Activated naive CD8-positive, alpha-beta T cell treated with anti-CD3 and anti-CD28 coated beads, Interleukin-2, amount 50 U/mL, for 24 hours (primary cell): ENCODE results near the gene KREMEN1.

ENCODE experiments used
- ATAC-seq: fragments of 150-1000 bp; cut with Tn5 transposase; one replicate; pipeline ENCODE4 v1.10.0; 2021
- DNase-seq: peaks from one replicate; pipeline ENCODE4 v3.0.0; 2021
- H3K27ac Mint-ChIP-seq: one replicate; pipeline ENCODE4 v1.8.0; 2021; ENCODE audit warnings: mild to moderate bottlenecking, mixed read lengths
- H3K27me3 Mint-ChIP-seq: one replicate; pipeline ENCODE4 v1.8.0; 2021; ENCODE audit warnings: mixed read lengths
- H3K36me3 Mint-ChIP-seq: one replicate; pipeline ENCODE4 v1.8.0; 2021; ENCODE audit warnings: low read depth, mixed read lengths
- H3K4me1 Mint-ChIP-seq: one replicate; pipeline ENCODE4 v1.8.0; 2021; ENCODE audit warnings: mixed read lengths
- H3K4me3 Mint-ChIP-seq: one replicate; pipeline ENCODE4 v1.8.0; 2021; ENCODE audit warnings: mild to moderate bottlenecking, moderate library complexity, mixed read lengths
- H3K9me3 Mint-ChIP-seq: one replicate; pipeline ENCODE4 v1.8.0; 2021; ENCODE audit warnings: mixed read lengths

The KREMEN1 gene

GRCh38 chr22:29096736-29097669 is 24.2 kb downstream of the KREMEN1 start:
- Mint-ChIP-seq H3K4me1 (no peaks in the 10 kb centered on the region), H3K36me3 (no peaks in the 10 kb centered on the region), H3K9me3 (no peaks in the 10 kb centered on the region), H3K27ac (no peak overlapping the region), H3K27me3 (peaks cover under 1% of the 10 kb centered on the region), H3K4me3 (no peak overlapping the region)
- DNase-seq (no peak), ATAC-seq (no peak)

- ATAC-seq (no peak), DNase-seq (no peak)
- H3K36me3 Mint-ChIP-seq: no peaks in the 10 kb centered on the region
- H3K4me3 Mint-ChIP-seq: no peak overlapping the region
- no peaks in the 10 kb centered on the region for H3K27me3 Mint-ChIP-seq
- no peaks in the 10 kb centered on the region for H3K4me1 Mint-ChIP-seq
- H3K9me3 Mint-ChIP-seq: no peaks in the 10 kb centered on the region
- H3K27ac Mint-ChIP-seq: no peak overlapping the region
These were observed 25.5 kb downstream of the KREMEN1 start for GRCh38 chr22:29098296-29098695.

- ATAC-seq: no peak
- Mint-ChIP-seq H3K36me3 (no peaks in the 10 kb centered on the region), H3K27me3 (peaks cover 2% of the 10 kb centered on the region), H3K9me3 (no peaks in the 10 kb centered on the region), H3K27ac (no peak overlapping the region), H3K4me1 (no peaks in the 10 kb centered on the region), H3K4me3 (no peak overlapping the region)
- no peak for DNase-seq
These were observed 29.5 kb downstream of the KREMEN1 start for GRCh38 chr22:29102300-29102699.

- no peaks in the 10 kb centered on the region for H3K9me3 Mint-ChIP-seq
- H3K27me3 Mint-ChIP-seq: peaks cover 6% of the 10 kb centered on the region
- H3K4me1 Mint-ChIP-seq: no peaks in the 10 kb centered on the region
- DNase-seq (no peak), ATAC-seq (no peak)
- no peak overlapping the region for H3K27ac Mint-ChIP-seq
- no peaks in the 10 kb centered on the region for H3K36me3 Mint-ChIP-seq
- no peak overlapping the region for H3K4me3 Mint-ChIP-seq
These were observed 30.3 kb downstream of the KREMEN1 start for GRCh38 chr22:29103121-29103520.

GRCh38 chr22:29105468-29105867 is 32.6 kb downstream of the KREMEN1 start:
- H3K4me1 Mint-ChIP-seq: no peaks in the 10 kb centered on the region
- H3K9me3 Mint-ChIP-seq: no peaks in the 10 kb centered on the region
- H3K36me3 Mint-ChIP-seq: no peaks in the 10 kb centered on the region
- peaks cover 8% of the 10 kb centered on the region for H3K27me3 Mint-ChIP-seq
- ATAC-seq (no peak), DNase-seq (no peak)
- H3K4me3 Mint-ChIP-seq: no peak overlapping the region
- no peak overlapping the region for H3K27ac Mint-ChIP-seq

- DNase-seq (no peak), ATAC-seq (no peak)
- no peaks in the 10 kb centered on the region for H3K9me3 Mint-ChIP-seq
- H3K4me3 Mint-ChIP-seq: no peak overlapping the region
- H3K27ac Mint-ChIP-seq: no peak overlapping the region
- H3K36me3 Mint-ChIP-seq: no peaks in the 10 kb centered on the region
- peaks cover 8% of the 10 kb centered on the region for H3K27me3 Mint-ChIP-seq
- no peaks in the 10 kb centered on the region for H3K4me1 Mint-ChIP-seq
These were observed 34.0 kb downstream of the KREMEN1 start for GRCh38 chr22:29106839-29107238.

- Mint-ChIP-seq H3K4me1 (no peaks in the 10 kb centered on the region), H3K9me3 (no peaks in the 10 kb centered on the region), H3K27me3 (peaks cover 8% of the 10 kb centered on the region), H3K27ac (no peak overlapping the region), H3K36me3 (no peaks in the 10 kb centered on the region), H3K4me3 (no peak overlapping the region)
- DNase-seq (no peak), ATAC-seq (no peak)
These were observed 35.3 kb downstream of the KREMEN1 start for GRCh38 chr22:29108137-29108536.

- H3K4me3 Mint-ChIP-seq: no peak overlapping the region
These were observed 37.0 kb downstream of the KREMEN1 start for GRCh38 chr22:29109822-29110221.

GRCh38 chr22:29110946-29111345 is 38.1 kb downstream of the KREMEN1 start:
- H3K9me3 Mint-ChIP-seq: no peaks in the 10 kb centered on the region
- no peaks in the 10 kb centered on the region for H3K4me1 Mint-ChIP-seq
- DNase-seq: no peak
- H3K27me3 Mint-ChIP-seq: peaks cover 16% of the 10 kb centered on the region
- no peak overlapping the region for H3K4me3 Mint-ChIP-seq
- H3K36me3 Mint-ChIP-seq: no peaks in the 10 kb centered on the region
- no peak for ATAC-seq
- no peak overlapping the region for H3K27ac Mint-ChIP-seq

More at GRCh38 chr22:29109822-29110221, 37.0 kb downstream of the KREMEN1 start:
- Mint-ChIP-seq H3K9me3 (no peaks in the 10 kb centered on the region), H3K36me3 (no peaks in the 10 kb centered on the region), H3K27ac (no peak overlapping the region), H3K27me3 (peaks cover 12% of the 10 kb centered on the region), H3K4me1 (no peaks in the 10 kb centered on the region)
- DNase-seq: no peak
- no peak for ATAC-seq

- peaks cover 2% of the 10 kb centered on the region for H3K4me1 Mint-ChIP-seq
- no peak overlapping the region for H3K27ac Mint-ChIP-seq
These were observed 39.3 kb downstream of the KREMEN1 start for GRCh38 chr22:29112121-29112520.

GRCh38 chr22:29112681-29113080 is 39.8 kb downstream of the KREMEN1 start:
- no peak for ATAC-seq
- no peak overlapping the region for H3K27ac Mint-ChIP-seq
- peaks cover 4% of the 10 kb centered on the region for H3K9me3 Mint-ChIP-seq
- no peak for DNase-seq
- H3K4me1 Mint-ChIP-seq: peaks cover 2% of the 10 kb centered on the region
- peaks cover 24% of the 10 kb centered on the region for H3K27me3 Mint-ChIP-seq
- H3K4me3 Mint-ChIP-seq: no peak overlapping the region
- no peaks in the 10 kb centered on the region for H3K36me3 Mint-ChIP-seq

More at GRCh38 chr22:29112121-29112520, 39.3 kb downstream of the KREMEN1 start:
- Mint-ChIP-seq H3K27me3 (peaks cover 23% of the 10 kb centered on the region), H3K36me3 (no peaks in the 10 kb centered on the region), H3K9me3 (peaks cover 4% of the 10 kb centered on the region), H3K4me3 (no peak overlapping the region)
- no peak for DNase-seq
- ATAC-seq: no peak

- ATAC-seq: no peak
- peaks cover 4% of the 10 kb centered on the region for H3K9me3 Mint-ChIP-seq
- no peak overlapping the region for H3K27ac Mint-ChIP-seq
- no peak for DNase-seq
- H3K4me3 Mint-ChIP-seq: no peak overlapping the region
- peaks cover 6% of the 10 kb centered on the region for H3K4me1 Mint-ChIP-seq
- H3K36me3 Mint-ChIP-seq: peaks cover 3% of the 10 kb centered on the region
- H3K27me3 Mint-ChIP-seq: peaks cover 28% of the 10 kb centered on the region
These were observed 40.5 kb downstream of the KREMEN1 start for GRCh38 chr22:29113319-29113718.

- Mint-ChIP-seq H3K4me1 (peaks cover 6% of the 10 kb centered on the region), H3K9me3 (peaks cover 4% of the 10 kb centered on the region), H3K36me3 (peaks cover 3% of the 10 kb centered on the region), H3K4me3 (no peak overlapping the region), H3K27ac (no peak overlapping the region), H3K27me3 (peaks cover 29% of the 10 kb centered on the region)
- DNase-seq (no peak), ATAC-seq (no peak)
These were observed 41.6 kb downstream of the KREMEN1 start for GRCh38 chr22:29114392-29114791.

GRCh38 chr22:29115682-29116288 is 43.0 kb downstream of the KREMEN1 start:
- no peak overlapping the region for H3K27ac Mint-ChIP-seq

More at GRCh38 chr22:29115682-29116288, 43.0 kb downstream of the KREMEN1 start:
- DNase-seq (no peak), ATAC-seq (no peak)
- peaks cover 6% of the 10 kb centered on the region for H3K4me1 Mint-ChIP-seq
- H3K36me3 Mint-ChIP-seq: peaks cover 6% of the 10 kb centered on the region
- H3K4me3 Mint-ChIP-seq: no peak overlapping the region
- peaks cover 10% of the 10 kb centered on the region for H3K9me3 Mint-ChIP-seq
- H3K27me3 Mint-ChIP-seq: peaks cover 36% of the 10 kb centered on the region
